Activated CD8-positive, alpha-beta memory T cell treated with anti-CD3 and anti-CD28 coated beads for 4 hours (primary cell): Measurements from ENCODE around the gene BASP1.
"Not testable (repeated sequence)": the region's sequence is repeated elsewhere in the genome, so short reads cannot be mapped to it uniquely, and the experiment has no call there.

Source experiments
- DNase-seq, 2 donors: peaks; one replicate each; pipeline ENCODE4 v3.0.0-alpha.2; 2020; ENCODE audit warnings: low read depth in 2 of 2

Gene BASP1

GRCh38 chr5:17223367-17224185 lies 6.1 kb downstream of the BASP1 start:
- DNase-seq: no peak

DNA sequence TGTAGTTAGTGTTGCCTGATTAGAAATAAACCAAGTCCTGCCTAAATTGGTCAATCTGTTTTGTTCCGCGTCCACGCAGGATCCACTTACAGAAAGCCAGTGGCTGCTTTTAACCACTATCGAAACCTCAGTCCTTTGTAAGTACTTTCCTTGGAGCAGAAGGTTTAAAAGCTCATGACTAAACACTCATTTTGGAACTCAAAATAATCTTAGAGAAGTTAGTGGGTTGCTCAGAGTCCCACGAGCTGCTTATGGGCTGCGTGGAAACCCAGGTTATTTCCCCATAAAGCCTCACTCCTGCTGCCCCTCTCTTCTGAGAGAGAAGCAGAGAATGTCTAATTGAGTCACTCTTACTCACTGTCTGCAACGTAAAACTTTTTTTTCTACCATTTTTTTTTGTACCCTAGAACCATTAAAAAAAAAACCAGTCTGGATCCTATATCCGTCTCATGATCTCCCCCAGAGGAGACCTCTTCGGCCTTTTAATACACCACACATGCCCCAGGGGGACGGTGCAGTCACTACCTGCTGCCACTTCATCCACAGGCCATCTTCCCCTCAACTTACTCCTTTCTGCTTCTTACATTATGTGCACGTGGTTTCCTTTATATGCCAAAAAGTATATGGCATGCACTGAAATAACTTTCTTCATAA lies 7.6 kb downstream of the BASP1 start:
- DNase-seq: no peak

DNA sequence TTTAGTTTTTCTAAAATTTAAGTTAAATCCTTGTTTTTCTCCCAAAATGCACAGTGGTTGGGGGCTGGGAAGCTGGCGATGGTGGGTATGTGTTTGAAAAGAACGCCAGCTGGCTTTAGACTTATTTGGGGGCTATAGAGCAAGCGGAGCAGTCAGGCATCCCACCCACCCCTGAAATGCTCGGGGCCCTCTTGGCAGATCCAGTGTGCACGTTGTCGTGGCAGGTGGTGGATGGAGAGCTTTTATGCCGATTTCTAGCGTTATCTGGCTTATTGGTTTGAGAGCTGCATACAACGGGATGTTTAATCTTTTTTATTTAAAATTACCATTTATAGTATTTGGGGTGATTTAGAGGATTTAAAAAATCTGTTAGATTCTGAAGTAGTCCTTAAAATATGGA lies 8.1 kb downstream of the BASP1 start:
- DNase-seq: no peak

- DNase-seq: no peak
Observed at GRCh38 chr5:17227868-17228267, 10.4 kb downstream of the BASP1 start.

- DNase-seq: no peak
Observed at GRCh38 chr5:17228821-17229291, 11.4 kb downstream of the BASP1 start.

DNA sequence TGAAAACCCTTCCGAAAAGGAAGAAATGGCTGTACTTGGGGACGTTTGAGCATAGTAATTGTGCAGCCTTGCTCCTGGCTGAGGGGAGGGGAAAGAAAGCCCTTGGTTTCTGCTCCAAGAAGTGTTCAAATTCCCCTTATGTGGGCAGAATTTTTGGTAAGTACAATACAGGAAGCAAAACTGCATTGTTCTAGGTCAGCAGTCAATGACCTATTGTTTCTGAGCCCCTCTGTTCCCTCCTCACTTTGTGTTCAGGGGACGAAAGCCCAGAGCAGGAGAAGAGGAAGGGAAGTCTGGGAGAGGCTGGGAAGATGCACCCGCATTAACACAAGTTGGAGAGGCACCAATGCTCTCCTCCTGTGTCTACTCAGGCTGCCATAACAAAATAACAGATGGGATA lies 11.9 kb downstream of the BASP1 start:
- no peak for DNase-seq

DNA sequence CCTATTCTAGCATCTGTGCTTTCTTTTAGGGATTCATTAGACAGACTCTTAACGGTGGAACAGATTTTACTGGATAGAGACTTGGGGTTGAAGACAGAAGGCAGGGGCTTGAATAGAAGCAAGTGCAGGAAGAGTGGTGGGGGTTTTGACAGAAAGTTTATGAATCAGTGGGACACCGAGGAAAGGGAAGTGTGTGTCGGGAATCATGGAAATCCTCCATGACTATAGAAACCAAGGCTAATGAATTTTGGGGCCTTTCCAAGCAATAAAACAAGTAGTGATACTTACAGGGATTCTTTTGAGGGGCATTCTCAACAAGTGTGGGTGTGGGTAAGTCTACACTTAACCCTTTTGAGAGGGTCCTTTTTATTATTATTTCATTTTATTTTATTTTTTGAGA lies 12.8 kb downstream of the BASP1 start:
- no peak for DNase-seq

- no peak for DNase-seq
Observed at GRCh38 chr5:17230808-17231525, 13.5 kb downstream of the BASP1 start.

DNA sequence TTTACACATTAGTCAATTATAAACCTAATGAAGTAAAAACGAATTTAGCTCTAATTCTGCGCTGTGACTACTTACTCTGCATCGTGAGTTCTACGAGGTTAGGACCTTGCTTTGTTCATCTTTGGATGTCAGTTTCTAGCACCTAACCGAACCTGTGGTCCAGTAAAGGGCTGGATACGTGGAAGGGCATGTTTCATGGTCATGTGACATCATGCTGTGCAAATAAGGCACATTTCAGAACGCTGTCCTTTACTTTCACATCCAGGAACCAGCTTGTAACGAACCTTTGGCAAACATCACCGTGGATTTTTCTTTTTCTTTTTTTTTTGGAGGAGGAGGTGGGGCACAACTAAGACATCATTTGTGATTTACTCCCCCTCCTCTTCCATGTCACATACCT lies 15.0 kb downstream of the BASP1 start:
- DNase-seq: no peak

DNA sequence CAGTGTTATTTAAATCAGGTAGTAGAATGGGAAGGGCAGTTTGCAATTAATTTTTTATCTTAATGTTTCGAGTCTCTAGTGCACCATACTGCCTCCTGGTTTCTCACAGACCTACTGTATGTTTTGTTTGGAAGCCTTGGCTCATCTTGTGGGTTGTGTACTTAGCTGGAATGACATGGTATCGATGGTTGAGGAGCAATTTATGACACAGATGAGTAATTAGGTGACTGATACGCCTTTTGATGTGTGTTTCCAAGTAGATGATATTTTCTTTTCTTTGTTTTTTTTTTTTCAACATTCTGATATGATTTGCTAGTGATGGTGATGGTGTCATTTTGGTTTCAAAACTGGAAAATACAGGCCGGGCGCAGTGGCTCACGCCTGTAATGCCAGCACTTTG lies 16.1 kb downstream of the BASP1 start:
- no peak for DNase-seq

GRCh38 chr5:17234374-17234773 lies 16.9 kb downstream of the BASP1 start:
- no peak for DNase-seq

GRCh38 chr5:17235731-17236330 lies 18.4 kb downstream of the BASP1 start:
- no peak for DNase-seq

- DNase-seq: no peak
Observed at GRCh38 chr5:17238521-17239041, 21.1 kb downstream of the BASP1 start.

- no peak for DNase-seq
Observed at GRCh38 chr5:17239953-17240352, 22.5 kb downstream of the BASP1 start.

DNA sequence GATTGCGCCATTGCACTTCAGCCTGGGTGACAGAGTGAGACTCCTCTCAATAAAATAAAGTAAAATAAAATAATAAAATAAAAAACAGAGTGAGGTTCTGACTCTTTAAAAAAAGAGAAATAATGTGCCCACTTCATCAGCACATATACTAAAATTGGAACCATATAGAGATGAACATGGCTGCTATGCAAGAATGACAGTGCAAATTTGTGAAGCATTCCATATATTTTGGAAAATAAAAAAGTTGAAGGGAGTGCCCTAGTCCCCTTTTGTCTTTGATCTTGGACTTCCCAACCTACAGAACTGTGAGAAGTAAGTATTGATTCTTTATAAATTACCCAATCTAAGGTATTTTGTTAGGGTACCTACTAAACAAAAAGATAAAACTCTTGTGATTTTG lies 23.1 kb downstream of the BASP1 start:
- no peak for DNase-seq

DNA sequence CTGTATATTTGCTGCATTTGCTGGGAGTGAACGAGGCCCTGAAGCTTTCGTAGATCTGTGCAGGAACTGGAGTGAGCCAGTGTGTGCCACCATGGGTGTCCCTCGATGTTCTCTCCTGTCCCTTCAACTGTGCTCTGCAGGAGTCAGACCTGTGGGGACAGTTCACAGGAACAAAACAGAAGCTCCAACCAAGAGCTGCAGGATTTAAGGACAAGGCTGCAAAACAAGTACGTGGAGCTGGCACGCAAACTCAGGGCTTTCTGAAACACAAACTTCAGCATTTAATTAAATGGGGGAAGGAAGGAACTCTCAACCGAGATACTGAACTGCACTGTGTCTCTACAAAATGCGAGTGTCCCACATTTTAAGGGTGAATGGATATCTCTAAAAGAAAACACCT lies 24.2 kb downstream of the BASP1 start:
- DNase-seq: no peak

GRCh38 chr5:17243287-17244063 lies 26.0 kb downstream of the BASP1 start:
- no peak for DNase-seq

DNA sequence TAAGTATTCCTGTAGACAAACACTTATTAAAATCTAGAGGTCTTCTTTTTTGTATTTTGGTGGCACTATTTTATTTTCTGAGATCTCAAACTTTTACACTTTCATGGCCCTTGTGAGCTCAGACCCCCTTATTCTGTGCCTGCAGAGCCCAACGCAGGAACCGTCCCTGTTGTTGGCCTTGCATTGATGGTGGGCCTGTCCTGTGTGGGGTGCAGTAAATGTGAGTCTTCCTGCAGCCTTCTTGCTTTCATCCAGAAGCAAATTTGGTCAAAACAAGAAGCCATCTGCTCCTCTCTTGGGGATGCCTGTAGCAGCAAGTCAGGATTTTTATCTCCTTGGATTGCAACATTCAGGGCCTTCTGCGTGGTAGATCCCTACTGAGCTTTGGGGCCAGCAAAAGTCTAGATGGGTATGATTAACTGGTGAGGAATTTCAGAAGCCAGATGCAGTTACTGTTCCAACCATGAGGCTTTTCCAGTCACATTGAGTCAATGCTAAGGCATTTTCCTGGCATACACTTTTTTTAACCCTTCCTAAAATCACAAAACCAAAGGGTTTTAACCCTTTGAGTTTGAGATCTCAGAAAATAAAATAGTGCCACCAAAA lies 31.7 kb downstream of the BASP1 start:
- DNase-seq: no peak

GRCh38 chr5:17249841-17250240 lies 32.4 kb downstream of the BASP1 start:
- DNase-seq: not testable (repeated sequence)

DNA sequence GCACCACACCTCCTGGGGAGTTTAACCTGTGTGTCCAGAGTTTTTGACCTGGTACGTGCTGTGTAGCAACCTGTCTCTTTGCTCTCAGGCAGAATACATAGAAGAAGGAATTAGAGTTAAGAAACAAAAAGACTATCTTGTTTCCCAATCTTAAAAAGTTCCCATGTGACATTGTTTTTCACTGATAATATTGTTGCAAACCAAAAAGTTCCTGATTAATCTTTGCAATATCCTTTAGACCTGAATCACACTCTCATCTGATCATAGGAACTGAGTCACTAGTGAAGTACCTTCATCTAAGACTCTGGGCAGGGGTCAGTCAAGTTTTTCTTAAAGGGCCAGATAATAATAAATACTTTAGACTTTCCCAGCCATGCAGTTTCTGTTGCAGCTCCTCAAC lies 35.1 kb downstream of the BASP1 start:
- DNase-seq: no peak
